ENCODE results near the gene ARMCX5.
A peak's percentile ranks its signal among the peaks of the same experiment; 100 is the strongest.

ARMCX5 gene

DNA sequence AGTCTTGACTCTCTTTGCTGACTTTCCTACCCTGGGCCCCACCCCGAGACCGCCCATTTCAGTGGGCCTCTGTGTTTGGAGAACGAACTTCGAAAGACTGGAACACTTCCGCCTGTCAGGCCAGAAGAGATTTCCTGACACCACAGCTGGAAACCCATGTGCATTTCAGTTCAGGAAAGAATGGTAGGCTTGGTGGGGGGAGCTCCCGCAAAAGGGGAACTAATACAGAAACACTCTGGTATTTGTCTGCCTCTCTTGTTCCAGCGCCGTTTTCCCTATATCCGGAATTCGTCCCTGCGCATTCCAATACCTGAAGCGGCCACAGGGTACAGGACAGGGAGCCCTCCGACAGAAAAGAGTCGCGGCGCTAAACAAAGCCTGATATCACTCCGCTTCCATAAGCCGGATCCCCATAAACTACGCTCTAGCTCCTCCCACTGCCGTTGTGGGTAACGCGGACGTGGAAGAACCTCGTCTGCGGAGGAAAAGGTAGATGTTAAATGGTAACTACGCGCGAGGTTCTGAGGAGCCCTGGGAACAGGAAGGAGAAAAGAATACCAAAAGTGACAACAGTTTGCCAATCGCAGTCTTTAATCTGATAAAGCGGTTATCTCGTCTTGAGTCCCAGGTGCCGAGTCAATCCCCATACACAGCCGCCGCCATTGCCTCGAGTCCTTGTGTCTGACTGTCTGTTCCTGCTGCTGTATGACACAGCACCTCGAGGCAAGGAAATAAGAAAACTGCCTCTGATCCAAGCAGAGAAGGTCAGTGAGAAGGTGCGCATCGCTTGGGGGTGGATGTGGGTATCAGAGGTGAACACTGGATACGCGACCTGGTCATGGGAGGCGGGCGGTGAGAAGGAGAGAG is at the start of gene ARMCX5:
TSS of gene ARMCX5 (plus strand) at position 432 of the 867 bp plus-strand sequence. CDS start 2,627 bp downstream, outside the sequence.
- H3K4me1 ChIP-seq (ENCODE audit: control insufficient read depth in 1 of 2, insufficient read depth in 1 of 2, low read depth in 1 of 2, low read length in 1 of 2), result peaks cover 3 to 8% of the 10 kb centered on the region in 2 experiments

DNA sequence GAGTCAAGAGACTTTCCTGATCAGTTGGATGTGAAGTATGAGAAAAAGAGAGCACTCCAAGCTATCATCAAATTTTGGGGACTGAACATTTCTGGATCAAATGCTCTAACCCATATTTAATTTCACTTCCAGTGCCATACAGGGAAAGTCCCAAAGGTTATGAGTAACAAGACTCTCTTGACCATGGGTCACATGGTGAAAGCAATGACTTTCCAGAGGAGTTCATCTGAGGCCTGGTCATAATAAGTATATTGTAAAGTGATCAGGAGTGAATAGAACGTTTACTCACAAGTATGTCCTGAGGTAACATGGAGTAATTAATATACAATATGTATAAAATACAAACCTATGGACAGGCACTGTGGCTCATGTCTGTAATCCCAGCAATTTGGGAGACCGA is 40.7 kb upstream of the ARMCX5 start:
- Histone ChIP-seq H3K27me3 (no peaks in the 10 kb centered on the region), H3K9me3 (no peaks in the 10 kb centered on the region), H3K4me1 (ENCODE audit: control insufficient read depth in 1 of 2, insufficient read depth in 1 of 2, low read depth in 1 of 2, low read length in 1 of 2) (no peaks in the 10 kb centered on the region), H3K4me3 (ENCODE audit: low read depth in 1 of 2, low read length in 1 of 2) (no peak overlapping the region), H3K27ac (no peak overlapping the region), H3K36me3 (no peaks in the 10 kb centered on the region)
- TF ChIP-seq, protein P1, sequence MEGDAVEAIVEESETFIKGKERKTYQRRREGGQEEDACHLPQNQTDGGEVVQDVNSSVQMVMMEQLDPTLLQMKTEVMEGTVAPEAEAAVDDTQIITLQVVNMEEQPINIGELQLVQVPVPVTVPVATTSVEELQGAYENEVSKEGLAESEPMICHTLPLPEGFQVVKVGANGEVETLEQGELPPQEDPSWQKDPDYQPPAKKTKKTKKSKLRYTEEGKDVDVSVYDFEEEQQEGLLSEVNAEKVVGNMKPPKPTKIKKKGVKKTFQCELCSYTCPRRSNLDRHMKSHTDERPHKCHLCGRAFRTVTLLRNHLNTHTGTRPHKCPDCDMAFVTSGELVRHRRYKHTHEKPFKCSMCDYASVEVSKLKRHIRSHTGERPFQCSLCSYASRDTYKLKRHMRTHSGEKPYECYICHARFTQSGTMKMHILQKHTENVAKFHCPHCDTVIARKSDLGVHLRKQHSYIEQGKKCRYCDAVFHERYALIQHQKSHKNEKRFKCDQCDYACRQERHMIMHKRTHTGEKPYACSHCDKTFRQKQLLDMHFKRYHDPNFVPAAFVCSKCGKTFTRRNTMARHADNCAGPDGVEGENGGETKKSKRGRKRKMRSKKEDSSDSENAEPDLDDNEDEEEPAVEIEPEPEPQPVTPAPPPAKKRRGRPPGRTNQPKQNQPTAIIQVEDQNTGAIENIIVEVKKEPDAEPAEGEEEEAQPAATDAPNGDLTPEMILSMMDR (IDR thresholded peaks at IDR 0.05), result no peak

More for the DNA sequence above, at the start of gene ARMCX5:
- Histone ChIP-seq H3K4me3 (ENCODE audit: low read depth in 1 of 2, low read length in 1 of 2) (peak within 1 kb of the TSS; percentile 63 to 74), H3K9me3 (no peaks in the 10 kb centered on the region), H3K27me3 (no peaks in the 10 kb centered on the region), H3K36me3 (no peaks in the 10 kb centered on the region), H3K27ac (peak within 1 kb of the TSS; percentile 58)
- TF ChIP-seq, protein P1 (IDR thresholded peaks at IDR 0.05), result no peak

GRCh38 chrX:102560423-102561068 is 38.8 kb upstream of the ARMCX5 start:
- no peaks in the 10 kb centered on the region for H3K27me3 ChIP-seq
- H3K4me1 ChIP-seq (ENCODE audit: control insufficient read depth in 1 of 2, insufficient read depth in 1 of 2, low read depth in 1 of 2, low read length in 1 of 2), result no peaks in the 10 kb centered on the region
- no peak overlapping the region for H3K4me3 ChIP-seq (ENCODE audit: low read depth in 1 of 2, low read length in 1 of 2)
- H3K36me3 ChIP-seq, result no peaks in the 10 kb centered on the region
- TF ChIP-seq, protein P1 (IDR thresholded peaks at IDR 0.05), result no peak
- H3K9me3 ChIP-seq, result no peaks in the 10 kb centered on the region
- no peak overlapping the region for H3K27ac ChIP-seq

- no peak overlapping the region for H3K27ac ChIP-seq
- TF ChIP-seq, protein P1 (IDR thresholded peaks at IDR 0.05), result no peak
Observed at GRCh38 chrX:102580891-102581290, 18.4 kb upstream of the ARMCX5 start.

DNA sequence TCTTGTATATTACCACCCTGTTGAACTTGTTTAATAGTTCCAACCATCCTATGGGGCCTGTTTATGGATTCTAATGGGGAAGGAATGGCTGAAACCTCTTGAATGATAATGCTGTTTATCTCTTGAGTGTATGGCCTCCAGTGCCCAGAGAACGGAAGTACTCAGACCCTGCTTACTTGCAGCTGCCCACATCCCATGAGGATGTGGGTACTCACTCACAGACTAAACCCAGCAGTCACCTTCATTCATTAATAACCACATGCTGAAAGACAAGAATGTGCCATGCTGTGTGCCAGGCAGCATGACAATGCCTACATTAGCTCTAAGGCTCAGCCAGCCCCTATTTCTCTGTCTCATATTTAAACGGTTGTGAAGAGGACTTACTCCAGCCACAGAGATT is 5.9 kb upstream of the ARMCX5 start:
- no peaks in the 10 kb centered on the region for H3K36me3 ChIP-seq
- TF ChIP-seq, protein P1 (IDR thresholded peaks at IDR 0.05), result no peak
- H3K4me1 ChIP-seq (ENCODE audit: control insufficient read depth in 1 of 2, insufficient read depth in 1 of 2, low read depth in 1 of 2, low read length in 1 of 2), result no peaks in the 10 kb centered on the region
- no peaks in the 10 kb centered on the region for H3K9me3 ChIP-seq
- no peak overlapping the region for H3K27ac ChIP-seq
- H3K27me3 ChIP-seq, result no peaks in the 10 kb centered on the region
- no peak overlapping the region for H3K4me3 ChIP-seq (ENCODE audit: low read depth in 1 of 2, low read length in 1 of 2)

More at GRCh38 chrX:102580891-102581290, 18.4 kb upstream of the ARMCX5 start:
- no peaks in the 10 kb centered on the region for H3K27me3 ChIP-seq
- no peaks in the 10 kb centered on the region for H3K36me3 ChIP-seq
- no peak overlapping the region for H3K4me3 ChIP-seq (ENCODE audit: low read depth in 1 of 2, low read length in 1 of 2)
- no peaks in the 10 kb centered on the region for H3K4me1 ChIP-seq (ENCODE audit: control insufficient read depth in 1 of 2, insufficient read depth in 1 of 2, low read depth in 1 of 2, low read length in 1 of 2)
- H3K9me3 ChIP-seq, result no peaks in the 10 kb centered on the region
